Measurements from ENCODE around the gene BAD.

DNA sequence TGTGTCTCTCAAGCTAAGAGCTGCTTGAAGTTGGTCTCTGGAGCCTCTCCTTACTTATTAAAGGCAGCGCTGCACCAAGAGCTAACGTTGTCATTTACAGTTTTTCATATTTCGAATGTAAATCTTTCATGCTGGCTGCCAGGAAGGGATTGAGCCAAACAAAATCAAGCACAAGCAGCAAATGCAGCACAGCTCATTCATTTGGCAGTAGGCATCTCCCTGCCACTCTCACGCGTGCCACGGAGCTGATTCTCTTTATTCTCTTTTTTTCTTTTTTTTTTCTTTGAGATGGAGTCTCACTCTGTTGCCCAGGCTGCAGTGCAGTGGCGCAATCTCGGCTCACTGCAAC is 51.5 kb downstream of the BAD start:
- TF ChIP-seq CTCF (IDR thresholded peaks at IDR 0.05; ENCODE audit: insufficient read depth, low read depth, low read length) (no peak), EZH2 (IDR thresholded peaks at IDR 0.05; ENCODE audit: insufficient read depth, low read length) (no peak)

All from astrocyte (in vitro differentiated cells and primary cell).